ENCODE measurements around the gene FZD10.

Gene FZD10

GRCh38 chr12:130117701-130118100, 44.6 kb upstream of the FZD10 start:
- Histone ChIP-seq H3K27ac (replicated peaks) (no peak overlapping the region), H3K4me3 (replicated peaks; ENCODE audit: insufficient read depth, low read length) (no peak overlapping the region), H3K27me3 (ENCODE audit: insufficient read depth, poor library complexity, severe bottlenecking) (no peaks in the 10 kb centered on the region)
- DNase-seq (ENCODE audit: low read depth in 1 of 2, low spot score in 1 of 2) = no peak
- TF ChIP-seq GABPA (IDR thresholded peaks at IDR 0.05; ENCODE audit: low read depth) (no peak), SPI1 (IDR thresholded peaks at IDR 0.05; ENCODE audit: borderline replicate concordance, low read depth) (no peak), CTCF (IDR thresholded peaks at IDR 0.05; ENCODE audit: insufficient read depth, low read length) (no peak), POLR2AphosphoS5 (IDR thresholded peaks at IDR 0.05; ENCODE audit: low read depth) (no peak)
- TF ChIP-seq, protein P1, sequence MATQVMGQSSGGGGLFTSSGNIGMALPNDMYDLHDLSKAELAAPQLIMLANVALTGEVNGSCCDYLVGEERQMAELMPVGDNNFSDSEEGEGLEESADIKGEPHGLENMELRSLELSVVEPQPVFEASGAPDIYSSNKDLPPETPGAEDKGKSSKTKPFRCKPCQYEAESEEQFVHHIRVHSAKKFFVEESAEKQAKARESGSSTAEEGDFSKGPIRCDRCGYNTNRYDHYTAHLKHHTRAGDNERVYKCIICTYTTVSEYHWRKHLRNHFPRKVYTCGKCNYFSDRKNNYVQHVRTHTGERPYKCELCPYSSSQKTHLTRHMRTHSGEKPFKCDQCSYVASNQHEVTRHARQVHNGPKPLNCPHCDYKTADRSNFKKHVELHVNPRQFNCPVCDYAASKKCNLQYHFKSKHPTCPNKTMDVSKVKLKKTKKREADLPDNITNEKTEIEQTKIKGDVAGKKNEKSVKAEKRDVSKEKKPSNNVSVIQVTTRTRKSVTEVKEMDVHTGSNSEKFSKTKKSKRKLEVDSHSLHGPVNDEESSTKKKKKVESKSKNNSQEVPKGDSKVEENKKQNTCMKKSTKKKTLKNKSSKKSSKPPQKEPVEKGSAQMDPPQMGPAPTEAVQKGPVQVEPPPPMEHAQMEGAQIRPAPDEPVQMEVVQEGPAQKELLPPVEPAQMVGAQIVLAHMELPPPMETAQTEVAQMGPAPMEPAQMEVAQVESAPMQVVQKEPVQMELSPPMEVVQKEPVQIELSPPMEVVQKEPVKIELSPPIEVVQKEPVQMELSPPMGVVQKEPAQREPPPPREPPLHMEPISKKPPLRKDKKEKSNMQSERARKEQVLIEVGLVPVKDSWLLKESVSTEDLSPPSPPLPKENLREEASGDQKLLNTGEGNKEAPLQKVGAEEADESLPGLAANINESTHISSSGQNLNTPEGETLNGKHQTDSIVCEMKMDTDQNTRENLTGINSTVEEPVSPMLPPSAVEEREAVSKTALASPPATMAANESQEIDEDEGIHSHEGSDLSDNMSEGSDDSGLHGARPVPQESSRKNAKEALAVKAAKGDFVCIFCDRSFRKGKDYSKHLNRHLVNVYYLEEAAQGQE (IDR thresholded peaks at IDR 0.05; ENCODE audit: insufficient replicate concordance, low read depth) = no peak

DNA sequence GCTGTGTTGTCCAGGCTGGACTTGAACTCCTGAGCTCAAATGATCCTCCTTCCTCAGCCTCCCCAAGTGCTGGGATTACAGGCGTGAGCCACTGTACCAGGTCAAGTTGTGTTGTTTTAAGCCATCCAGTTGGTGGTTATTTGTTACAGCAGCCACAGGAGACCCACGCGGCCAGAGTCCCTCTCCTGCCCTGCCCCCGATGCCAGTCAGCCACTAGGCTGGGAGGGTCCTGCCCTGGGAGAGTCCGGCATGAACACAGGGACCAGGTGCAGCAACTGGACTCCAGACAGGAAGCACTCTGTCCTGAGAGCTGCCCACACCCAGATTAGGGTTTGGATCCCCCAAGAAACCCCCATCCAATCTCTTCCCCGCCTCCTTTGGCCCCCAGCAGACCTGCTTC, 44.1 kb upstream of the FZD10 start:
- Histone ChIP-seq H3K27ac (replicated peaks) (no peak overlapping the region), H3K27me3 (ENCODE audit: insufficient read depth, poor library complexity, severe bottlenecking) (no peaks in the 10 kb centered on the region), H3K4me3 (replicated peaks; ENCODE audit: insufficient read depth, low read length) (no peak overlapping the region)
- TF ChIP-seq SPI1 (IDR thresholded peaks at IDR 0.05; ENCODE audit: borderline replicate concordance, low read depth) (no peak), CTCF (IDR thresholded peaks at IDR 0.05; ENCODE audit: insufficient read depth, low read length) (no peak), POLR2AphosphoS5 (IDR thresholded peaks at IDR 0.05; ENCODE audit: low read depth) (no peak), GABPA (IDR thresholded peaks at IDR 0.05; ENCODE audit: low read depth) (no peak)
- TF ChIP-seq, protein P1 (IDR thresholded peaks at IDR 0.05; ENCODE audit: insufficient replicate concordance, low read depth) = no peak
- DNase-seq (ENCODE audit: low read depth in 1 of 2, low spot score in 1 of 2) = no peak

DNA sequence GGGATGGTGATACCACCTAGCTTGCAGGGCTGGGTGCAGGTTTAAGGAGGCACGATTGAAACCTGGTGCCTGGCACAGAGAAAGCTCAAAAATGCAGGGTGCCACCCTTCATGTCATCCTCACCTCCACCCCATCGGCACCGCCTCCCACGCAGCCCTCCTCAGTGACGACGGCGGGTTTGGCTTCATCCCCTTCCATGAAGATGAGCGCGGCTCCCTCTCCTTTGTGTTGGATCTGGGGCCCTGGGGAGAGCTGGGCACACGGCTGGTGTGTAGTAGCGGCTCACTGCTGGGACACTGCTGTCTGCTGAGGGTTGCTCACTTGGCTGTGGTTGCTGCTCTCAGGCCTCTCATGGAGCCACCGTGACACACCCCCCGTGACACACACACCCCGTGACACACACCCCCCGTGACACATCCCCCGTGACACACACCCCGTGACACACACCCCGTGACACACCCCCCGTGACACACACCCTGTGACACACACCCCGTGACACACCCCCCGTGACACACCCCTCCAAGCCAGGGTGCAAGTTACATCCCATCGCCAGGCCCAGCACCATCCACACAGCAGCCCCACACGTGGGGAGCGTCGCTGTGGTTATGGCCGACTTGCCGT, 42.9 kb upstream of the FZD10 start:
- no peak for TF ChIP-seq SPI1 (IDR thresholded peaks at IDR 0.05; ENCODE audit: borderline replicate concordance, low read depth)
- no peak for TF ChIP-seq POLR2AphosphoS5 (IDR thresholded peaks at IDR 0.05; ENCODE audit: low read depth)
- no peak for TF ChIP-seq CTCF (IDR thresholded peaks at IDR 0.05; ENCODE audit: insufficient read depth, low read length)
- TF ChIP-seq, protein P1 (IDR thresholded peaks at IDR 0.05; ENCODE audit: insufficient replicate concordance, low read depth) = no peak
- no peak for TF ChIP-seq GABPA (IDR thresholded peaks at IDR 0.05; ENCODE audit: low read depth)

More for the DNA sequence above, 42.9 kb upstream of the FZD10 start:
- Histone ChIP-seq H3K4me3 (replicated peaks; ENCODE audit: insufficient read depth, low read length) (no peak overlapping the region), H3K27ac (replicated peaks) (no peak overlapping the region), H3K27me3 (ENCODE audit: insufficient read depth, poor library complexity, severe bottlenecking) (no peaks in the 10 kb centered on the region)
- DNase-seq (ENCODE audit: low read depth in 1 of 2, low spot score in 1 of 2) = no peak

All from HL-60 (cell line).